ENCODE data around the gene KLHL2.
"Not testable (repeated sequence)": the region's sequence is repeated elsewhere in the genome, so short reads cannot be mapped to it uniquely, and the experiment has no call there.

The KLHL2 gene

GRCh38 chr4:165203541-165204461 is 3.6 kb upstream of the KLHL2 start:
- no peak for DNase-seq

GRCh38 chr4:165204462-165204830 is 2.9 kb upstream of the KLHL2 start:
- DNase-seq = no peak

DNA sequence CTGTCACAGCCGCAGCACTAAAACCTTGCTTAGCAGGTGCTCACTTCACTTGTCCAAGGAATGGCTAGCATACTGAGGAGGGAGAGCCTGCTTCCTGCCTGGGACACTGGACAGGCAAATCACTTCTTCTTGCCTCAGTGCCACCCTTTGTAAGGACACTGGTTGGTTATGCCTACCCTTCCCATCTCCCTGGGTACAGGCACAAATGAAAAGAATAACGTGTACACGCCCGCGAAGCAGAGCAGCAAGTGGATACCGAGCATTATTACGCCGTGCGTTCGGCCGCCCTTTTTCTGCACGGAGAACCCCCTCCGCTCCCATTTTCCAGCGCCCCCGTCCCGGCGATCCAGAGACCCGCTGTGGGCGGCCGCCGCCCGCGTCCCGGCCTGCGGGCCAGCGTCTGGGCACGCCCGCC is 338 bp upstream of the KLHL2 start:
- peak; percentile 73 for DNase-seq

- DNase-seq = no peak
Measured at GRCh38 chr4:165208221-165208652, 876 bp downstream of the KLHL2 start.

DNA sequence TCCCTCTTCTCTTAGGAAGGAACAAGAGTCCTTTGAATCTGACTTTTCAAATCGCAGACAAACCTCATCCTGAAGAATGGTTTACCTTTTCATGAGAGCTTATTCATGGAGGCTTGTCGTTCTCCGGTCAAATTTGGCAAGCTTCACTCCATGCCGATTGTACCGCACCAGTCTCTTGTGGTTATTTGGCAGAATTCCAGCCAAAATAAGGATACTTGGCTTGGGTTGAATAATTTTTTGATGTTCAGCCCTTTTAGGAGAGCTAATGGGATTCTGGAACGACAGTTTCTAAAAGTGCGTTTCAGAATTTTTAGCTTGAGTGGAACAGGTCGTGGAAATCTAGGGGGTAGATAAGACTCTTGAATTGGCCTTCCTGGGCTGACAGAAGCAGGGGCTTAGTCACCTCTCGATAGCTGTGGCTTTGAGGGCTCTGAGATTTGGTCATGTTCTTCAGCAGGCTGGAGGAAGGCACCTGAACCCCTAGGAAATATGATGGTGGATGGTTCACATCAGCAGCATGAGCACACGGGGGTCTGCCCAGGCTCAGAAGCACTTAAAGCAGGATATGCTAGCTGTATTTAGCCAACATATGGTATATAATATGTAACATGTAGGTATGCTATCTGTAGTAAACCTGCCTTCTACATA is 1.5 kb downstream of the KLHL2 start:
- DNase-seq = no peak

GRCh38 chr4:165209796-165210195 is 2.4 kb downstream of the KLHL2 start:
- no peak for DNase-seq

DNA sequence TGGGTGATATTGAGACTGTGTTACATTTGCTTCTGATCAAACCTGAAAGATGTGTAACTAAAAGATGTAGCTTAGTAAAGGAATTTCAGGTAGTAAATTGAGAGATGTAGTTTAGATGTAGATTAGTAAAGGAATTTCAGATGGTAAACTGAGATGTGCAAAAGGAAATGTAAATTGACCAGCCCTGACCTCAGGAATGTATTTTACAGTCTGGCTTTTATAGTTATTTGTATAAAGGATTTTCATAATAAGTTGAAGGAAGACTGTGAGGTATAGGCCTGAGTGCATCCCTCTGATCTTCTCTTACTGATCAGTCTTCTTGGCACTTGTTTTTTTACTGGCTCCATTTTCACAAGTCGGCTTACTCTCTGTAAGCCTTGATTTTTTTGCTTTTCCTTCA is 3.2 kb downstream of the KLHL2 start:
- no peak for DNase-seq

DNA sequence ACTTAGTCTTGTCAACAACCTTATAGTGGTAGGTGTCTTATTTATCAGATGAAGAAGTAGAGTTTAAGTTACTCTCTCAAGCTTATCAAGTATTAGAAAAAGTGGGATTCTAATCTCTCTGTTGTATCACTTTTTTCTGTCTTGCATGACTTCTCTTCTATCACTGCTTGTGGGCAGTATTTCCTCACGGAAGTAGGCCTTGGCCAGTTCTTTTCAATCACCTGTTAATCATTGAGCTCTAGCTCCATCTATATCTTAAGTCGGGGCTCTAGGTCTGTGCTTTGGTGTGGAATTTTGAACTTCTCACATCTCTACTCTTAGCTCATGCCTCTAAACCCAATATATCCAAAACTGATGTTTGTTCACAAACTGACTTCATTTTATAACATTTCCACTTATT is 5.3 kb downstream of the KLHL2 start:
- not testable (repeated sequence) for DNase-seq

- not testable (repeated sequence) for DNase-seq
Measured at GRCh38 chr4:165213404-165213803, 6.0 kb downstream of the KLHL2 start.

- not testable (repeated sequence) for DNase-seq
Measured at GRCh38 chr4:165213991-165214709, 6.8 kb downstream of the KLHL2 start.

DNA sequence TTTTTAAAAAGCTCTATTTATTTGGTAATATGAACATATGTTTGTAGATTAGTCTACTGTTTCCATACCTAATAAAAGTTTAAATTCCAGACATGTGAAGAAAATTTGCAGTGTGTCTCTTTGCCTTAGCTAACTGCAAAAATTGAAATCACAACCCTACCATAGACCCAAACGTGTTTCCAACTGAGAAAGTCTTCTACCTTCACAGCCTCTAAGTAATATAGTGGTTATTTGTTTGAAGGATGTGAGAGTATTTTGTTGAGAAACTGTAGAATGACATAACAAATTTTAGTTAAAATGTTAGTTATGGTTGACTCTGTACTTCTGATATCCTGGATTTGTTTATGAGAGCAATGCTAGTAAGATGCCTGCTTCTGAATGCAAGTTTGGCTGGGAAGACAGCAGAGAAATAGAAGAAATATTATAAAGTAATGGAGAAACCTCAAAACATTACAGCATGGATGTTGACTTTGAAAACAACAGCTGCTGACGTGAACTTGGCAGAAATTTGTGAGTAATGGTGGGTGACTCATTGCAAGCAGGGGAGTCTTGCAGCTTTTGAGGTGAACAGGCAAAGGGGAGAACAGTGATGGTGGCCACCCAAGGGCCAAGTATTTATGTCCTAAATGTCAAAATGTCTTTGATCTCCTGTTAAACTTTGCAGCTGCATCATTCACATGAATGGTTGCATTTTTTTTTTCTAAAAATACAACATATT is 7.8 kb downstream of the KLHL2 start:
- not testable (repeated sequence) for DNase-seq

GRCh38 chr4:165215761-165216487 is 8.6 kb downstream of the KLHL2 start:
- DNase-seq = not testable (repeated sequence)

DNA sequence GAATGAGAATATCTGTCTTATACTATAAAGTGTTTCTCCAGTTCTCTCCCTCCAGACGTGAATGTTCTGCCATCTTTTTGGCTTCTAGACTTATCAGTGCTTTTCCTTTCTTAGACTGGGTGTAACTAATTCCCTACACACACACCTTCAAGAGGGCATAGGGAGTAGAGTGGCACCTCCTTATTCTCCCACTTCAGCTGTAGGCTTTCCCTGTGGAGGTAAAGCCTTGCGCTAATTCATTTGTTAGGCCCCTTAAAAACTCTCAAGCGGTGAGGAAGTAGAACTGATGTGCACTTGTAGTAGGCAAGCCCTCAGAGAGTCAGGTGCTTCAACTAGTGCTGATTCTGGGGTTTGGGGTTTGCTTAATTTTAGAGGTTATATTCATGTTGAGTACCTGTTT is 10.0 kb downstream of the KLHL2 start:
- no peak for DNase-seq

- not testable (repeated sequence) for DNase-seq
Measured at GRCh38 chr4:165221306-165221705, 13.9 kb downstream of the KLHL2 start.

DNA sequence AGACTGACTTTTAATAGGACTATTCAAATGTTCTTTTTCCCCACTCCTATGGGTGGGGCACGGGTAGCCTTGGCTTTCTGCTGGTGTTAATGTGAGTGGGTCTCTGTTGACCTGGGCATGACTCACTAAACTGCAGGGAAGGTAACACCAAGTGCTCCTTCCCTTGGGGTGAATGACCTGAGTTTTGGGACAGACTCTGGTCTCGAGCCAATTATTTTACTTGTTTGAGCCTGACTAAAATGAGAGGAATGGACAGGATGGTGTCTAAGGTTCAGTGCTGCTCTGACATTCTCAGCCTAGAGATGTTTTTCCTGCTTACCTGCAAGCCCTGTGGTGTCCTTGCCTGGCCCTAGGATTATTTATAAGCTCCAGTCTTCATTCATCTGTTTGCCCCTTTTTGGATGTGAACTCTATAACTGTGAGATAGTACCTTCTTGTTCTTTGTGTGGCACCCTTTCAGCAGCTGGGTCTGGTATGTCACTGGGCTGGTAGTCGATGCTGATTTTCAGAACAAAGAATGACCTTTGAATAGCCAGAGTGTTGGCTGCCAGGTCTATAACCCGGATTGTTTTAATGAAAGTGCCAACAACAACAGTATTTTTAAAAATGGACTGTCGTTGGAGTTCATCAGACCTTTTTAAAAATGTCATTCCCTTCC is 14.8 kb downstream of the KLHL2 start:
- not testable (repeated sequence) for DNase-seq

- DNase-seq = no peak
Measured at GRCh38 chr4:165222651-165222994, 15.3 kb downstream of the KLHL2 start.

- not testable (repeated sequence) for DNase-seq
Measured at GRCh38 chr4:165227401-165227800, 20.0 kb downstream of the KLHL2 start.

GRCh38 chr4:165229490-165230200 is 22.3 kb downstream of the KLHL2 start:
- DNase-seq = not testable (repeated sequence)

- not testable (repeated sequence) for DNase-seq
Measured at GRCh38 chr4:165232623-165233433, 25.5 kb downstream of the KLHL2 start.

- no peak for DNase-seq
Measured at GRCh38 chr4:165234766-165235165, 27.4 kb downstream of the KLHL2 start.

Measured in NCI-H2227 treated with DMSO at 0.1 percent for 48 hours (cell line).